Epithelial cell of esophagus (primary cell): ENCODE data around the gene GPNMB.
A peak's percentile ranks its signal among the peaks of the same experiment; 100 is the strongest.

Experiments used
- DNase-seq: peaks from one replicate; pipeline ENCODE4 v3.0.0; 2010; ENCODE audit warnings: low read depth
- H3K4me3 ChIP-seq: 2 replicates; pipeline ENCODE4 v1.5.1; 2011; ENCODE audit warnings: mild to moderate bottlenecking, low read length, control low read depth
- CTCF ChIP-seq: IDR thresholded peaks from 2 replicates; pipeline ENCODE4 v1.5.1; 2011; ENCODE audit warnings: low read depth, mild to moderate bottlenecking, low read length, control low read depth, inconsistent platforms; ENCODE audit not compliant: insufficient read depth; ENCODE audit errors: missing control alignments

Gene GPNMB

GRCh38 chr7:23228412-23228811 lies 18.2 kb upstream of the GPNMB start:
- TF ChIP-seq CTCF, result no peak
- no peak for DNase-seq
- H3K4me3 ChIP-seq, result no peak overlapping the region

- DNase-seq, result no peak
- TF ChIP-seq CTCF, result no peak
Measured at GRCh38 chr7:23230641-23231101, 15.9 kb upstream of the GPNMB start.

GRCh38 chr7:23232966-23233365 lies 13.6 kb upstream of the GPNMB start:
- no peak for TF ChIP-seq CTCF
- H3K4me3 ChIP-seq, result no peak overlapping the region
- DNase-seq, result peak; percentile 21

More at GRCh38 chr7:23230641-23231101, 15.9 kb upstream of the GPNMB start:
- H3K4me3 ChIP-seq, result no peak overlapping the region

GRCh38 chr7:23234569-23235296 lies 11.8 kb upstream of the GPNMB start:
- no peak for TF ChIP-seq CTCF
- H3K4me3 ChIP-seq, result no peak overlapping the region

GRCh38 chr7:23235813-23236221 lies 10.8 kb upstream of the GPNMB start:
- DNase-seq, result peak; percentile 100
- no peak for TF ChIP-seq CTCF
- no peak overlapping the region for H3K4me3 ChIP-seq

More at GRCh38 chr7:23234569-23235296, 11.8 kb upstream of the GPNMB start:
- no peak for DNase-seq

GRCh38 chr7:23237000-23237399 lies 9.6 kb upstream of the GPNMB start:
- no peak for DNase-seq
- TF ChIP-seq CTCF, result no peak
- H3K4me3 ChIP-seq, result no peak overlapping the region
